Measurements from ENCODE around the gene GLT8D2. TPM values are rescaled to one million over a fixed set of nuclear protein-coding genes. Genes with fewer than 3 reads are reported as not detected.

The GLT8D2 gene
- polyA plus RNA-seq, 1 donor from 2014 or later = 0.23 TPM

DNA sequence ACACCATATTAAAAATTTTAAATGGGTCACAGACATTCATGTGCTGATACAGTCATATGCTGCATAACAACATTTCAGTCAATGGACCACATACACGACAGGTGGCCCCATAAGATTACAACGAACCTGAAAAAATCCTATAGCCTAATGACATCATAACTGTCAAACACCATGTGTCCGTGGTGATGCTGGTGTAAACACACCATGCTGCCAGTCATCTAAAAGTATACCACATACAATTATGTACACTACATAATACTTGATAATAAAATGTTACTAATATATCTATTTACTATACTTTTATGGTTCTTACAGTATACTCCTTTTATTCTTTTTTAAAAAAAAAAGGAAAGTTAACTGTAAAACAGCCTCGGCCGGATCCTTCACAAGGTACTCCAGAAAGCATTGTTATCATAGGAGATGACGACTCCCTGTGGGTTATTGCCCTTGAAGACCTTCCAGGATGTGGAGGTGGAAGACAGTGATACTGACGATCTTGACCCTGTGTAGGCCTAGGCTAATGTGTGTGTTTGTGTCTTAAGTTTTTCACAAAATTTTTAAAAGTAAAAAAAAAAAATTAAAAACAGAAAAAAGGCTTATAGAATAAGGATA, 89.3 kb downstream of the GLT8D2 start:
- Mint-ChIP-seq H3K27me3 (no peaks in the 10 kb centered on the region), H3K9me3 (no peaks in the 10 kb centered on the region), H3K27ac (peak overlapping the region in 2 of 3 donors; percentile 39 to 62), H3K4me1 (peaks cover 15 to 22% (median 19%) of the 10 kb centered on the region in 3 donors), H3K36me3 (no peaks in the 10 kb centered on the region), H3K4me3 (peak overlapping the region in 1 of 4 donors; percentile 57)

DNA sequence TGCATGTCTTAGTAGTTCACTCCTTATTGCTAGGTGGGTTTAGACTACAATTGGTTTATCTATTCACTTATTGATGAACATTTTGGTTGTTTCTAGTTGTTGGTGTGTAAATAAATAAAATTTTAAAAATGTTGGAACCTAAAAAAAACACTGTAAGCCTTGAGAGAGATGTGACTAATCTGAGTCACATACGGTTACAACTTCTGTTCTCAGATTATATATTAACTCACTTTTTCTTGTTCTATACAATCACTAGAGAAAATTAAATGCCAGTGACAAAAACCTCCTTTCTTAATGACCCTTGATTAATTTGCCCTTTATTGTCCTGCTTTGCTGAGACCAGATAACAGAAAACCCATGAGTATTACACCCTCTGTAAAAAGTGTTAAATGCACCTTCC, 91.4 kb downstream of the GLT8D2 start:
- Mint-ChIP-seq H3K4me3 (peak overlapping the region in 3 of 4 donors; percentile 7 to 71 (median 51)), H3K4me1 (peaks cover 15 to 18% (median 15%) of the 10 kb centered on the region in 3 donors), H3K27ac (peak overlapping the region in 1 of 3 donors; percentile 65), H3K36me3 (no peaks in the 10 kb centered on the region), H3K9me3 (no peaks in the 10 kb centered on the region), H3K27me3 (no peaks in the 10 kb centered on the region)

DNA sequence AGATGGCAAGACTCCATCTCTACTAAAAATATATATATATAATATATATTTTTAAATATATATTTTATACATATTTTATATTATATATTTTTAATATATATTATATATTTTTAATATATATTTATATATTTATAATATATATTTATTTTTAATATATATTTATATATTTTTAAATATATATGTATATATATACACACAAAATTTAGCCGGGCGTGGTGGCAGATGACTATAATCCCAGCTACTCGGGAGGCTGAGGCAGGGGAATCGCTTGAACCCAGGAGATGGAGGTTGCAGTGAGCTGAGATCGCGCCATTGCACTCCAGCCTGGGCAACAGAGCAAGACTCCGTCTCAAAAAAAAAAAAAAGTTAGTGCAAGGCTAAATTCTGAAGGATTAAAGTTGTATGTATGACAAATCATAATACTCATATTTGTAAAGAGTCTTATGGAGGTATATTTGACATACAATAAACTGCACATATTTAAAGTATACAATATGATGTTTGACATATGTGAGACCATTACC, 92.1 kb downstream of the GLT8D2 start:
- Mint-ChIP-seq H3K36me3 (no peaks in the 10 kb centered on the region), H3K9me3 (no peaks in the 10 kb centered on the region), H3K27ac (peak overlapping the region; percentile 92 to 97 (median 95))

GRCh38 chr12:103956509-103957027, 93.4 kb downstream of the GLT8D2 start:
- Mint-ChIP-seq H3K4me1 (peaks cover 18 to 19% (median 18%) of the 10 kb centered on the region in 3 donors), H3K27ac (peak overlapping the region; percentile 92 to 97 (median 95)), H3K9me3 (no peaks in the 10 kb centered on the region), H3K36me3 (no peaks in the 10 kb centered on the region), H3K4me3 (peak overlapping the region; percentile 93 to 99 (median 98)), H3K27me3 (no peaks in the 10 kb centered on the region)

More for the DNA sequence above, 92.1 kb downstream of the GLT8D2 start:
- H3K4me1 Mint-ChIP-seq = peaks cover 15 to 18% (median 15%) of the 10 kb centered on the region in 3 donors
- peak overlapping the region; percentile 93 to 99 (median 98) for H3K4me3 Mint-ChIP-seq
- H3K27me3 Mint-ChIP-seq = no peaks in the 10 kb centered on the region

GRCh38 chr12:103955811-103956508, 94.0 kb downstream of the GLT8D2 start:
- peak overlapping the region; percentile 71 to 95 (median 92) for H3K27ac Mint-ChIP-seq
- no peaks in the 10 kb centered on the region for H3K9me3 Mint-ChIP-seq
- peak overlapping the region; percentile 93 to 99 (median 98) for H3K4me3 Mint-ChIP-seq
- H3K4me1 Mint-ChIP-seq = peaks cover 18 to 19% (median 18%) of the 10 kb centered on the region in 3 donors
- H3K36me3 Mint-ChIP-seq = no peaks in the 10 kb centered on the region
- no peaks in the 10 kb centered on the region for H3K27me3 Mint-ChIP-seq

GRCh38 chr12:103952497-103952896, 97.5 kb downstream of the GLT8D2 start:
- peak overlapping the region in 1 of 3 donors; percentile 19 for H3K27ac Mint-ChIP-seq
- peaks cover 2% of the 10 kb centered on the region for H3K36me3 Mint-ChIP-seq
- H3K27me3 Mint-ChIP-seq = no peaks in the 10 kb centered on the region
- peaks cover 12 to 17% (median 17%) of the 10 kb centered on the region in 3 donors for H3K4me1 Mint-ChIP-seq
- H3K4me3 Mint-ChIP-seq = peak overlapping the region in 1 of 4 donors; percentile 6
- H3K9me3 Mint-ChIP-seq = no peaks in the 10 kb centered on the region

GRCh38 chr12:103948746-103949406, 101.1 kb downstream of the GLT8D2 start:
- no peak overlapping the region for H3K27ac Mint-ChIP-seq
- H3K27me3 Mint-ChIP-seq = no peaks in the 10 kb centered on the region
- peaks cover 0 to 4% (median 3%) of the 10 kb centered on the region in 3 donors for H3K4me1 Mint-ChIP-seq
- no peak overlapping the region for H3K4me3 Mint-ChIP-seq
- no peaks in the 10 kb centered on the region for H3K9me3 Mint-ChIP-seq
- H3K36me3 Mint-ChIP-seq = peaks cover 4% of the 10 kb centered on the region

DNA sequence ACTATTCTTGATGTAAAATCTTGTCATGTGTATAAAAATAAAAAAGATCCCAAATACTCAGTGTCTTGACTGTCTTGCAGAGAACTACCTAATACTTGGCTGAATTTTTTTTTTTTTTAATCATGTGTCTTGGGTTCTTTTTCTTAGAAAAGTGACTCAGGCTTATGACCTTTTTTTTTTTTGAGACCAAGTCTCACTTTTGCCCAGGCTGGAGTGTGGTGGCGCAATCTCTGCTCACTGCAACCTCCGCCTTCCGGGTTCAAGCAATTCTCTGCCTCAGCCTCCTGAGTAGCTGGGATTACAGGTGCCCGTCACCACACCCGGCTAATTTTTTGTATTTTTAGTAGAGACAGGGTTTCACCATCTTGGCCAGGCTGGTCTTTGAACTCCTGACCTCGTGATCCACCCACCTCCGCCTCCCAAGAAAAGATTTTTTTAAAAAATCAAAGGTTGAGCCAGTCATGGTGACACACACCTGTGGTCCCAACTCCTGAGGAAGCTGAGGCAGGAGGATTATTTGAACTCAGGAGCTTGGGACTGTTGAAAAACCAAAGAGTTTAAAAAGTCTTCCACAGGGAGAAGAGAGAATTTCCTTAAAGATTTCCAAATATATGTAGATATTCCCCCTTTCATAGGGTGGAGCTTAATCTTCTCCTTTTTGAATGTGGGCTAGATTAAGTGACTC, 102.0 kb downstream of the GLT8D2 start:
- Mint-ChIP-seq H3K36me3 (peaks cover 4% of the 10 kb centered on the region), H3K9me3 (no peaks in the 10 kb centered on the region), H3K4me1 (peaks cover 0 to 4% (median 3%) of the 10 kb centered on the region in 3 donors), H3K27me3 (no peaks in the 10 kb centered on the region), H3K27ac (no peak overlapping the region), H3K4me3 (no peak overlapping the region)

- Mint-ChIP-seq H3K27me3 (no peaks in the 10 kb centered on the region), H3K9me3 (no peaks in the 10 kb centered on the region), H3K36me3 (peaks cover 9% of the 10 kb centered on the region), H3K27ac (no peak overlapping the region), H3K4me1 (peaks cover 0 to 2% (median 0%) of the 10 kb centered on the region in 3 donors), H3K4me3 (no peak overlapping the region)
Observed at GRCh38 chr12:103944964-103945363, 105.0 kb downstream of the GLT8D2 start.

Other genes with a start within 250 kb of the GLT8D2 start
- gene NT5DC3, start 209.0 kb downstream of the GLT8D2 start, polyA plus RNA-seq = 1.2 TPM
- 274 TPM for gene HSP90B1, start 119.8 kb downstream of the GLT8D2 start, polyA plus RNA-seq
- gene TDG, start 84.3 kb downstream of the GLT8D2 start, polyA plus RNA-seq = 19.3 TPM
- gene HCFC2, start 14.3 kb upstream of the GLT8D2 start, polyA plus RNA-seq = 7.4 TPM
- 33.3 TPM for gene NFYB, start 88.0 kb upstream of the GLT8D2 start, polyA plus RNA-seq
- gene TXNRD1, start 165.6 kb upstream of the GLT8D2 start, polyA plus RNA-seq = 26.0 TPM

All from IgD-negative memory B cell (primary cell).